CD1c-positive myeloid dendritic cell (primary cell): ENCODE measurements around the gene PAPLN.

ENCODE experiments used
- DNase-seq: peaks from one replicate; pipeline ENCODE4 v3.0.0-alpha.2; 2016; ENCODE audit errors: extremely low spot score

The PAPLN gene

GRCh38 chr14:73261075-73261474 is 23.8 kb downstream of the PAPLN start:
- DNase-seq = no peak

- no peak for DNase-seq
Measured at GRCh38 chr14:73261520-73262426, 24.5 kb downstream of the PAPLN start.

DNA sequence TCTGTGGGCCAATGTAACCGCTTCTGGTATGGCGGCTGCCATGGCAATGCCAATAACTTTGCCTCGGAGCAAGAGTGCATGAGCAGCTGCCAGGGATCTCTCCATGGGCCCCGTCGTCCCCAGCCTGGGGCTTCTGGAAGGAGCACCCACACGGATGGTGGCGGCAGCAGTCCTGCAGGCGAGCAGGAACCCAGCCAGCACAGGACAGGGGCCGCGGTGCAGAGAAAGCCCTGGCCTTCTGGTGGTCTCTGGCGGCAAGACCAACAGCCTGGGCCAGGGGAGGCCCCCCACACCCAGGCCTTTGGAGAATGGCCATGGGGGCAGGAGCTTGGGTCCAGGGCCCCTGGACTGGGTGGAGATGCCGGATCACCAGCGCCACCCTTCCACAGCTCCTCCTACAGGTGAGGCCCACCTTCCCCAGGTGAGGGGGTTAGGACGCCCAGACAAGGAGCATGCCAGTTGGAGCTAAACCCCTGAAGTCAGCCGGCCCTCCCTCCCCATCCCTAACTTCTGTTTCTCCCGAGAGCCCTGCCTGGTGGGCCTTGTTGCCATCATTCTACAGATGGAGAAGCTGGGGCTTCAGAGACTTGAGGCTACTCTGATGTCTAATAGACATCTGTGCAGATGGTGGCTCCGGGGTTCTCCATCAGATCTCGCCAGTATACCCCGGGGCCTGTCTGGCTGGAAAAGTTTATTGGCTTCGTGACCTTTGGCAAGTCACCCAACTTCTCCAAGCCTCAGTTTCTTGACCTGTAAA is 25.3 kb downstream of the PAPLN start:
- DNase-seq = no peak

- DNase-seq = no peak
Measured at GRCh38 chr14:73263606-73264005, 26.3 kb downstream of the PAPLN start.

DNA sequence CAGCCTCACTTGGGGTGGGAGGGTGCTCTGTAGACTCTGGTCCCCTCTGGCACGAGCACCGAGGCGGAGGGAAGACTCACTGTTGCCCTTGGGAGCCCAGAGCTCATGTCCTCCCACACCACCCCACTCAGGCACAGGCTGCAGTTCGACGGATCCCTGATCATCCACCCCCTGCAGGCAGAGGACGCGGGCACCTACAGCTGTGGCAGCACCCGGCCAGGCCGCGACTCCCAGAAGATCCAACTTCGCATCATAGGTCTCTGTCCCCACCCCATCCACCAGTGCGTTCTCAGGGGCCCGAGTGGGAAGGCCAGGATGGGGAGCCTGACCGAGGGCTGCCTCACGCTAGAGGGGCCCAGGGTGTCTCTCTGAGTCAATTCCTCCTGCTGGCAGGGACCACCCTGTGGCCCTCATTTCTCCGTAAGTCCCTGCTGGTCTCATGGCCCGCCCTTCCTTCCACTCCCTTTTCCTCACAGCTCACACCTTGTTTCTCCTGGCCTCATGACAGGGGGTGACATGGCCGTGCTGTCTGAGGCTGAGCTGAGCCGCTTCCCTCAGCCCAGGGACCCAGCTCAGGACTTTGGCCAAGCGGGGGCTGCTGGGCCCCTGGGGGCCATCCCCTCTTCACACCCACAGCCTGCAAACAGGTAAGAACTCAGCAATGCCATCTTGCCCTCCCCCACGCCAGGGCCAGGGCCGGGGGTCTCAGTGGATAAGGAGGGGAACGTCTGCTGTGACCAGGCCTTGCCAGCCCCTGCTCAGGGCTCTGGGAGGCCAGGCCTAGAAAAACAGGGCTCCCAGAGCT is 27.0 kb downstream of the PAPLN start:
- DNase-seq = no peak

- DNase-seq = no peak
Measured at GRCh38 chr14:73264885-73265720, 27.8 kb downstream of the PAPLN start.

GRCh38 chr14:73265721-73266046 is 28.4 kb downstream of the PAPLN start:
- no peak for DNase-seq

GRCh38 chr14:73266317-73266716 is 29.0 kb downstream of the PAPLN start:
- no peak for DNase-seq

GRCh38 chr14:73267474-73267873 is 30.2 kb downstream of the PAPLN start:
- no peak for DNase-seq

DNA sequence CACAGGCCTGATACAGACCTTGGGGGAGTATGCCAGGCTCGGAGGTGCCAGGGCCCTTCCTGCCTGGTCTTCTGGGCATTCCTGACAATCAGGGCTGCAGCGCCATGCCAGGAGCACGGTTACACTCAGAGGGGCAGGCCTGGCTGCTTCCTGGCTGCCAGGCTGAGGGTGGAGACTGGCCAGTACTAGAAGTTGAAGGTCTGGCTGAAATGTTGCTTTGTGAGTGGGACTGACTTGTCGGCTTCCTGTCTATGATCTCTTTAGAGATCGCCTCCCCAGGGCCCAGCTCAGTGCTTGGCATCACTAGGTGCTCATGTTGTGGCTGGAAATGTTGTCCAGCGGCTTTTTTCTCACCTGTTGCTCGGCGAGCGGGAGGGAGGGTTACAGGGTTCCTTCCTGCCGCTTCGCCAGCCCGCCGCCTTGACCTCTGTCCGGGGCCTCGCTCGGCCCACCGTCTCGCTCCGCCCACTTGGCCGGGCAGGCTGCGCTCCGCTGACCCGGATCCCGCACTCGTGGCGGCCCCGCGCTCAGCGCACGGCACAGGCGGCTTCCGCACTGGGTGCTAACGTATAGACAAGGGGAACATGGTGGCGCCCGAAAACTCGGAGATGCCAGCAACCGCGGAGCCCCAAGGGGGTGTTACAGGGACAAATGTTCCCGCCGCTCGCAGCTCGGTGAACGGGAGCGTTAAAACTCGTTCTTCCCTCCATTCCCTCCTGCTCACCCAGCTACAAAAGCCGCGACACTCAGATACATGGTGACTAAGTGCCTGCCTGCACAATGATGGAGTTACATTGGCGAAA is 32.6 kb downstream of the PAPLN start:
- peak; percentile 42 for DNase-seq

DNA sequence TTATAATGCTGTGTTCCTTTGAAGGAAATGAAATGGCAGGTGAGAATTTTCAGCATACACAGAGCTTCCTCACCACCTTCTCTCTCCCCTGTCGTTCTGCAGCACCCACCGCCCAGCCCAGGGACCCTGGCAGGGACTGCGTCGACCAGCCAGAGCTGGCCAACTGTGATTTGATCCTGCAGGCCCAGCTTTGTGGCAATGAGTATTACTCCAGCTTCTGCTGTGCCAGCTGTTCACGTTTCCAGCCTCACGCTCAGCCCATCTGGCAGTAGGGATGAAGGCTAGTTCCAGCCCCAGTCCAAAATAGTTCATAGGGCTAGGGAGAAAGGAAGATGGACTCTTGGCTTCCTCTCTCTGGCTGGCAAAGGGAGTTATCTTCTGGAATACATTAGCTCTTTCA is 35.1 kb downstream of the PAPLN start:
- DNase-seq = no peak

- no peak for DNase-seq
Measured at GRCh38 chr14:73273799-73274198, 36.5 kb downstream of the PAPLN start.

DNA sequence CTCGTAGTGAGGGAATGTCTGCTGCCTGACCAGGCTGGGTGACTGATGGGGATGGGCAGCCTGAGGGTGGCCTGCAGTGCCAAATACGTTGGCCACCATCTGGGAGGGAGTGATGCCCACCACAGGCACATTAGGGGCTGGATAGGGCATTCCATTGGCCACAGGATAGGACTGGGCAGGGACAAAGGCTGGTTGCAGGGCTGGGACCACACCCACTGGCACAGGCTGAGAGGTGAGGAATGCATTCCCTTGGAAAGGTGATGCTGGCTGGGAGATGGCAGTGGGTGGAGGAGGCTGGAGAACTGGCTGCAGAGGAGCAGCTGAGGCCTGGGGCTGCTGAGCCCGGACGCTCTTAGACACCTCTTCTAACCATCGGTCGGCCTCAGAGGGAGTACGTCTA is 39.5 kb downstream of the PAPLN start:
- DNase-seq = no peak

GRCh38 chr14:73277376-73277775 is 40.1 kb downstream of the PAPLN start:
- no peak for DNase-seq

DNA sequence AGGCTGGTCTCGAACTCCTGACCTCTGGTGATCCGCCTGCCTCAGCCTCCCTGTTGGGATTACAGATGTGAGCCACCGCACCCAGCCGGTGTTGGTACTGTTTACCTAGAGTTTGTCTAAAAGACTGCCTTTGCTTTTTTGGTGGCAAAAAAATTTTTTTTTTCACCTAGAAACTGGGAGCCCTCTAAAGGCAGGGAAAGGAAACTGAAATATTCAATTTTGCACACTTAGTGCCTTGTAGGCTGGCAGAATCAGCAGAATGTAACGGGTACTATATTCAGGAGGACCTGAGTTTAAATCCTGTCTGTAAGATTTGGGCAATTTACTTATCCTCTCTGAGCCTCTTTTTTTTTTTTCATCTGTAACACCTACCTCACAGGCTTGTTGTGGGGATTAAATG is 43.6 kb downstream of the PAPLN start:
- DNase-seq = no peak

GRCh38 chr14:73283608-73284379 is 46.5 kb downstream of the PAPLN start:
- DNase-seq = no peak

DNA sequence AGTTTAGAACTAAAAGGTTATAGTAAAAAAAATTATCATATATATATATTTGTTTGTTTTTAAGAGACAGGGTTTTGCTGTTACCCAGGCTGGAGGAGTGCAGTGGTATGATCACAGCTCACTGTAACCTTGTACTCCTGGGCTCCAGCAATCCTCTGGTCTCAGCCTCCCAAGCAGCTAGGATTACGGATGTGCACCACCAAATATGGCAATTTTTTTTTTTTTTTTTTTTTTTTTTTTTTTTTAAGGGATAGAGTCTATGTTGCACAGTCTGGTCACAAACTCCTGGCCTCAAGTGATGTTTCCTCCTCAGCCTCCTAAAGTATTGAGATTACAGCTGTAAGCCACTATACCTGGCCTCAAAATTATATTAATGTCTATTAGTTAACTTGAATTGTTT is 48.7 kb downstream of the PAPLN start:
- DNase-seq = no peak

- DNase-seq = no peak
Measured at GRCh38 chr14:73286598-73286997, 49.3 kb downstream of the PAPLN start.

DNA sequence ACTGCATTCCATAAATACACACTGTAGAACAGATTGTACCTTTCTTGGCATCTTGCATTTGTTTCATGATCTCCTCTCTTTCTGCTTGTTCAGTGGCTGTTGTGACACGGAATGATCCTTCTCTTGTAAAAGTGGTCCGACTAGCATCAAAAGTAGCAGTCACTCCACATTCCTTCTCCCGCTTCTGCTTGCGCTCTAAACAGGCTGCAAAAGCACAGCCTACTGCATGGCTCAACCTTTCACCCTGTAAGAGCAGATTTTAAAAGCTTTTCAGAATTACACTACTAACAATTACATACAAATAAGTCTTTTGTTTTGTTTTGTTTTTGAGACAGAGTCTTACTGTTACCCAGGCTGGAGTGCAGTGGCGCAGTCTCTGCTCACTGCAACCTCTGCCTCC is 49.8 kb downstream of the PAPLN start:
- DNase-seq = no peak

DNA sequence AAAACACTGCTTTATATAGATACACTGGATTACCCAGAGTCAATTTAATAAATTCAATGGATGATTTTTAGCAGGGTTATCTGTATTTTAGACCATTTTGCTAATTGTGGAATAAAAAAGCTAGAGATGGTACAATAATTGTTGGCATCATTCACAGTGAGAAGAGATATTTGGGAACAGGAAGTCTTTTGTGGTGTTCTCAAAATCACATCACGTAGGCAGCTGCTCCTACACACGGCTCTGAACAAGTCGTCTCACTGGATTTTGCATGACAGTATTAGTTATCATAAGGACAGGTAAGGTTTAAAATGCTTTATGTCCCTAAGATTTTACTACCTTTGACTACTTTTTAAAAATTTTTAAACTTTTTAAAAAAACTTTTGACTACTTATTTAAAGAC is 52.0 kb downstream of the PAPLN start:
- peak; percentile 11 for DNase-seq
